A549 (cell line): ENCODE results near the gene KCNQ1.

Experiments used
- EP300 ChIP-seq, 2 experiments: fragments of >200 bp; sonication (Bioruptor Twin); formaldehyde crosslinking; IDR thresholded peaks; 2 replicates in 1 of 2; 3 replicates in 1 of 2; pipeline ENCODE4 v1.6.1; 2016 to 2017
- ESRRA ChIP-seq: fragments of 150-350 bp; IDR thresholded peaks from 2 replicates; pipeline ENCODE4 v1.6.1; 2014; ENCODE audit warnings: mild to moderate bottlenecking, low read length, borderline replicate concordance
- ZC3H11A ChIP-seq: fragments of 450-650 bp; IDR thresholded peaks from 2 replicates; pipeline ENCODE4 v1.6.1; 2014; ENCODE audit warnings: antibody characterized with exemption, mild to moderate bottlenecking
- TF ChIP-seq, protein P1 (sequence below): fragments of 150-350 bp; IDR thresholded peaks from 2 replicates; pipeline ENCODE4 v1.6.1; 2014; ENCODE audit warnings: low read depth, mild to moderate bottlenecking, low read length
- TF ChIP-seq, protein P2 (sequence below): fragments of >200 bp; sonication (Bioruptor Twin); formaldehyde crosslinking; IDR thresholded peaks from 3 replicates; pipeline ENCODE4 v1.5.1; 2016

DNA sequence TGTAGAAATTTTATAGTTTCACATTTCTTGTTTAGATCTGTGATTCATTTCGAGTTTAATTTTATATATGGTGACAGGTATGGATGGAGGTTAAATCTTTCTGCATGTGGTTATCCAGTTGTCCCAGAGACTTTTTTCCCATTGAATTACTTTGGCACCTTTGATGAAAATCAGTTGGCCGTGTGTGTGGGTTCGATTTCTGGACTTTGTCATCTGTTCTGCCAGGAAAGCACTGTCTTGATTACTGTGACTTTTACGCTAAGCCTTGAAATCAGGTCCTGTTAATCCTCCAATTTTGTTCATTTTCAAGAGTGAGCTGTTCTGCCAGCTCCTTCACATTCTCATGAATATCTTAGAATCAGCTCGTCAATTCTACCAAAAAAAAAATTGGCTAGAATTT, 107.4 kb downstream of the KCNQ1 start:
- TF ChIP-seq ZC3H11A: no peak
- TF ChIP-seq, protein P1, sequence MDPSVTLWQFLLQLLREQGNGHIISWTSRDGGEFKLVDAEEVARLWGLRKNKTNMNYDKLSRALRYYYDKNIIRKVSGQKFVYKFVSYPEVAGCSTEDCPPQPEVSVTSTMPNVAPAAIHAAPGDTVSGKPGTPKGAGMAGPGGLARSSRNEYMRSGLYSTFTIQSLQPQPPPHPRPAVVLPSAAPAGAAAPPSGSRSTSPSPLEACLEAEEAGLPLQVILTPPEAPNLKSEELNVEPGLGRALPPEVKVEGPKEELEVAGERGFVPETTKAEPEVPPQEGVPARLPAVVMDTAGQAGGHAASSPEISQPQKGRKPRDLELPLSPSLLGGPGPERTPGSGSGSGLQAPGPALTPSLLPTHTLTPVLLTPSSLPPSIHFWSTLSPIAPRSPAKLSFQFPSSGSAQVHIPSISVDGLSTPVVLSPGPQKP: no peak
- TF ChIP-seq ESRRA: no peak
- TF ChIP-seq EP300 (IDR thresholded peaks at IDR 0.05): no peak
- TF ChIP-seq, protein P2, sequence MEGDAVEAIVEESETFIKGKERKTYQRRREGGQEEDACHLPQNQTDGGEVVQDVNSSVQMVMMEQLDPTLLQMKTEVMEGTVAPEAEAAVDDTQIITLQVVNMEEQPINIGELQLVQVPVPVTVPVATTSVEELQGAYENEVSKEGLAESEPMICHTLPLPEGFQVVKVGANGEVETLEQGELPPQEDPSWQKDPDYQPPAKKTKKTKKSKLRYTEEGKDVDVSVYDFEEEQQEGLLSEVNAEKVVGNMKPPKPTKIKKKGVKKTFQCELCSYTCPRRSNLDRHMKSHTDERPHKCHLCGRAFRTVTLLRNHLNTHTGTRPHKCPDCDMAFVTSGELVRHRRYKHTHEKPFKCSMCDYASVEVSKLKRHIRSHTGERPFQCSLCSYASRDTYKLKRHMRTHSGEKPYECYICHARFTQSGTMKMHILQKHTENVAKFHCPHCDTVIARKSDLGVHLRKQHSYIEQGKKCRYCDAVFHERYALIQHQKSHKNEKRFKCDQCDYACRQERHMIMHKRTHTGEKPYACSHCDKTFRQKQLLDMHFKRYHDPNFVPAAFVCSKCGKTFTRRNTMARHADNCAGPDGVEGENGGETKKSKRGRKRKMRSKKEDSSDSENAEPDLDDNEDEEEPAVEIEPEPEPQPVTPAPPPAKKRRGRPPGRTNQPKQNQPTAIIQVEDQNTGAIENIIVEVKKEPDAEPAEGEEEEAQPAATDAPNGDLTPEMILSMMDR: no peak
